CD1c-positive myeloid dendritic cell (primary cell): ENCODE results near the gene CD300C.

Experiments used
- DNase-seq: peaks from one replicate; pipeline ENCODE4 v3.0.0-alpha.2; 2016; ENCODE audit errors: extremely low spot score

The CD300C gene

DNA sequence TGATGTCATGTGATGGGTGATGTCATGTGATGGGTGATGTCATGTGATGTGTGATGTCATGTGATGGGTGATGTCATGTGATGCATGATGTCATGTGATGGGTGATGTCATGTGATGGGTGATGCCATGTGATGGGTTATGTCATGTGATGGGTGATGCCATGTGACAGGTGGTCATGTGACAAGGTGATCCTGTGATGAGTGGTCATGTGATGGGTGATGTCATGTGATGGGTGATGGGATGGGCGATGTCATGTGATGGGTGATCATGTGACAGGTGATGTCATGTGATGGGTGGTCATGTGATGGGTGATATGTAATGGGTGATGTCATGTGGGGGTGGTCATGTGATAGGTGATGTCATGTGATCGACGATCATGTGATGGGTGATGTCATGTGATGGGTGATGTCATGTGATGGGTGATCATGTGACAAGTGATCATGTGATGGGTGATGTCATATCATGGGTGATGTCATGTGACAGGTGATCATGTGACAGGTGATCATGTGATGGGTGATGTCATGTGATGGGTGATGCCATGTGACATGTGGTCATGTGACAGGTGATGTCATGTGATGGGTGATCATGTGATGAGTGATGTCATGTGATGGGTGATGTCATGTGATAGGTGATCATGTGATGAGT lies 31.8 kb downstream of the CD300C start:
- peak; percentile 91 for DNase-seq

DNA sequence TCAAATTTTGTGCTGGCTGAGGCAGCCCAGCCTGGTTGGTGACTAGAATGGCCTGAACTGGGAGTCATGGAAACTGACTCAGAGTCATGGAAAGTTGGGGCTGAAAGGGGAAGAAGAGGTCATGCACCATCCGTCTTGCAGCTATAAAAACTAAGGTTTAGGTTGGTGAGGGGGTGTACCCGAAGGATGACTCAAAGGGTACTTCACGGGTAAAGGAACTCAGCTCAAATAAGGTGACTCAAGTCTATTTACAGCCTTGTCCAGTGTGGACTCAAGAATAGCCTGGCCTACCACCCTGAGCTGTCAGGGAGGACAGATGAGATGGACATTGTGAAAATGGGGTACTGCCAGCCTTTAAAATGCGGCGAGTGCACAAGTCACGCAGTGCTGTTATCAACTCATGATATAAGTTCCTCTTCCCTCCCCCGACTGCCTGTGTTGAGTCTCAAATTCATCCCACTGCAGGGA lies 33.3 kb downstream of the CD300C start:
- DNase-seq, result peak; percentile 96

DNA sequence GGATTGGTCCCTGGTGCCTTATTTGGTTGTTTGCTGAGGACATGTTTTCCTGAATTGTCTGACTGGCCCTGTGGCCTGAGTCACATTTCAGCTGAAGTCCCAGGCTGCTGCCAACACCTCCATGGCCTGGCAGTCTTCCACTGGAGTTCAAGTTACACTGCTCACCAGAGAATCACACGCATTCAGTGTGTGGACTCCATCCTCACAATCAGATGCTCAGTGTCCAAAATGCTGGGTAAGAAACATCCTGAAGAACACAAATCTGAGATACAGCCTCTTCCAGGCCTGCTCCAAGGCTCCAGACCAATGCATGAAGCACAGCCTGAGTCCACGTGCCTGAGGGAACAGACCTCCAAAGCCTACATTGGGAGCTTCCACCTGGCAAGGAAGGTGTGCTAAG lies 33.9 kb downstream of the CD300C start:
- peak; percentile 81 for DNase-seq

DNA sequence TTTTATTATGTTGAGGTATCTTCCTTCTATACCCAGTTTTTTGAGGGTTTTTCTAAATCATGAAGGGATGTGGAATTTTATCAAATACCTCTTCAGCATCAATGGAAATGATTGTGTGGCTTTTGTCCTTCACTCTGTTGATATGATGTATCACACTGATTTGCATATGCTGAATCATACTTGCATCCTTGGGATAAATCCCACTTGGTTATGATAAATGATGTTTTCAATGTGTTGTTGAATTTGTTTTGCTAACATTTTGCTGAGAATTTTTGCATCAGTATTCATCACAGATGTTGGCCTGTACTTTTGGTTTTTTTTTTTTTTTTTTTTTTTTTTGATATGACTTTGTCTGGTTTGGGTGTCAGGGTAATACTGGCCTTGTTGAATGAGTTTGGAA lies 37.8 kb downstream of the CD300C start:
- DNase-seq, result no peak

DNA sequence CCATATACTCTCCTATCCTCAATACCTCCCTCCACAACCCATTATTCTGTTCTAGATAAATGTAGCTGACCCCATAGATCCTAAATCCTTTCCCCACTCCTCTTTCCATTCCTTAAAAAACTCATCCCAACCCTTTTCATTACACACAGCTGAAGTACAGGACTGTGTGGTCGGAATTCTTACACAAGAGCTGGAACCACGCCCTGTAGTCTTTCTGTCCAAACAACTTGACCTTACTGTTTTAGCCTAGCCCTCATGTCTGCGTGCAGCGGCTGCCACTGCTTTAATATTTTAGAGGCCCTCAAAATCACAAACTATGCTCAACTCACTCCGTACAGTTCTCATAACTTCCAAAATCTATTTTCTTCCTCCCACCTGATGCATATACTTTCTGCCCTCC lies 42.0 kb downstream of the CD300C start:
- peak; percentile 17 for DNase-seq

DNA sequence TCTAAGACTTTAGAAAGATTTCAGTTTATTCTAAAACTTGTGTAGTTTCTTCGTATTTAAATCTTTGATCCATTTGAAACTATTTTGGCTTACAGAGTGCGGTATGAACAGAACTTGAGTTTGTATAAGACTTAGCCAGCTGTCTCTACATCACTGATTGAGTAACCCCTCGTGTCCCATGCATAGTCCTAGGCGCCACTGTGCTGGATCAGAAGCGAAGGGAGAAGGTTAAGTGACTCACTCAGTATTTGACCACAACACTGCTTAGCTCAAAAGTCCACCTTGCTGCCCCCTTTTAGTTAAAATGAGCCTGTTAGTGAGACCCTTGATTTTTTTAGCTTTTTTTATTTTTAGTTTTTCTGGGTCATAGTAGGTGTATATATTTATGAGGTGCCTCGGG lies 43.1 kb downstream of the CD300C start:
- DNase-seq, result peak; percentile 39

DNA sequence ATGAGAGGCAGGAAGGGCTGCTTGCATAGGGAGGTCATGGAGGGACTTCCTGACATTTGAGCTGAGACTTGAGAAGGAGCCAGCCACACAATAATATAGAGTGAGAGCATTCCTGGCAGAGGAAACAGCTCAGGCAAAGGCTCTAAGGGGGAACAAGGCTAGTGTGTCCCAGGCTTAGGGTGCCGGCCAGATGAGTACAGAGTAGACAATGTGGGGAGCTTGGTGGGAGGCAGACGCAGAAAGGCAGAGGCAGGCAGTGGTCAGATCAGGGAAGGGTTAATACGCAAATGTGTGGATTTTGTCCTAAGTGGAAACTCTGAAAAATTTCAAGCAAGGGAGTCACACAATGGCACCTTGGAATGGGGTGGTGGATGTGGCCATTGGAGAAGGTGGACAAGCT lies 45.9 kb downstream of the CD300C start:
- DNase-seq, result no peak

DNA sequence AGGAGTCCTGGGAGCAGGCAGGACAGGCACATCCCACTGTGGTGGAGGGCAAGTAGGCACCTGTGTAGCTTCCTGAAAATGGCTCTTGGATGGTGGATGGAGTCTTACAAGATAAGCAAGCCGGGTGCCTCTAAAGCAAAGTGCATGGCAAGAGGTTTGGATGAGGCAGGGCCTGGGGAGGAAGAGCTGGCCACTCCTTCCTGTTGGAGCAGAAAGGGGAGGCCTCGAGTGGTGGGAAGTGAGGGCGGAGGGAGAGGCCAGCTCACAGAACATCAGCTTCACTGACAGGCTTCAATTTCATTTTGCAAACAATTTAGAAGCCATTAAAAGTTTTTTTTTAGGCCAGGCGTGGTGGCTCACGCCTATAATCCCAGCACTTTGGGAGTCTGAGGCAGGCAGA lies 48.4 kb downstream of the CD300C start:
- peak; percentile 46 for DNase-seq

DNA sequence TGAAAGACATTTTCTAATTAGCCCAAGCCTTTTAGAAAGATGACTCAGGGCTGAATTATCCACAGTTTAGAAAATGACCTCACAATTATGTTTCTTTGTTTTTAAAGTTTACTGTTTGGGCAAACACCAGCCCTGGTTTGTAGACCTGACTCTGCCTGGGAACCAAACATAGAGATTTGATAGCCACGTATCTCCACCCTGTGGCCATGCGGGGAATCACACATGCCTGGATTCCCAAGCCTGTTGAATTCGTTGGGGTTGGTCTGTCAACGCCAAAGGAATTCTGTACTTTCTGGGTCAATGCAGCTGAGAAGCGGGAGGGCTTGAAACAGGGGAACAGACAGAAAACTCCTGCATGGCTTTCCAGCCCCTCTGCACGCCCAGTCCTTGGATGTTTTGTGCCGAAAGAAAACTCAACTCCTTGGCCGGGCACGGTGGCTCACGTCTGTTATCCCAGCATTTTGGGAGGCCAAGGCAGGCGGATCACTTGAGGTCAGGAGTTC lies 52.5 kb downstream of the CD300C start:
- peak; percentile 85 for DNase-seq

DNA sequence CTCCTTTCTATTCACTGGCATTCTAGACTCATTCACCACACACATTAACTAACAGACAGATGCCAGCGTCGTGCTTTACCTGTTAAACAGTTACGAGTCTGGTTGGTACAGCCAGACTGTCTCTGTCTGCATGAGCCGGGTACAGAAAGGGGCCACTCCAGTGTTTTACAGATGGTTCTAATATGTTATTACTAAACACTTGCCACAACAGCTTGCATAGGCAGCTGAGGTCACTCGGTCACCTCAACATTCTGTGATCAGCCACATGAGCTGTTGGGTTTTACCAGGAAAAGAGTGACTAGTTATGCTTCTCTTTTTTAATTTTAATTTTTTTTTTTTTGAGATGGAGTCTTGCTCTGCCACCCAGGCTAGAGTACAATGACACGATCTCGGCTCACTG lies 54.3 kb downstream of the CD300C start:
- peak; percentile 83 for DNase-seq
